TTC549 (cell line): Measurements from ENCODE around the gene NFKBIE.
"Not testable (repeated sequence)": the region's sequence is repeated elsewhere in the genome, so short reads cannot be mapped to it uniquely, and the experiment has no call there.

Experiments used
- FAIRE-seq: peaks from 2 replicates; lab custom pipeline; 2012; peaks lifted over from hg19 to GRCh38; lab: Jason Lieb, UNC

Gene NFKBIE, protein sequence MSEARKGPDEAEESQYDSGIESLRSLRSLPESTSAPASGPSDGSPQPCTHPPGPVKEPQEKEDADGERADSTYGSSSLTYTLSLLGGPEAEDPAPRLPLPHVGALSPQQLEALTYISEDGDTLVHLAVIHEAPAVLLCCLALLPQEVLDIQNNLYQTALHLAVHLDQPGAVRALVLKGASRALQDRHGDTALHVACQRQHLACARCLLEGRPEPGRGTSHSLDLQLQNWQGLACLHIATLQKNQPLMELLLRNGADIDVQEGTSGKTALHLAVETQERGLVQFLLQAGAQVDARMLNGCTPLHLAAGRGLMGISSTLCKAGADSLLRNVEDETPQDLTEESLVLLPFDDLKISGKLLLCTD

GRCh38 chr6:44265007-44265721, at the start of gene NFKBIE:
Gene NFKBIE, minus strand, starts transcription at chr6:44265551. Its CDS starts 205 bp downstream, at chr6:44265346.
- FAIRE-seq, result no peak

- not testable (repeated sequence) for FAIRE-seq
Measured at GRCh38 chr6:44314657-44315056, 49.3 kb upstream of the NFKBIE start.

- no peak for FAIRE-seq
Measured at GRCh38 chr6:44312901-44313788, 47.8 kb upstream of the NFKBIE start, which contains the start of gene AARS2. Gene AARS2, minus strand, starts transcription at chr6:44313347. Its CDS starts 24 bp downstream, at chr6:44313323.

DNA sequence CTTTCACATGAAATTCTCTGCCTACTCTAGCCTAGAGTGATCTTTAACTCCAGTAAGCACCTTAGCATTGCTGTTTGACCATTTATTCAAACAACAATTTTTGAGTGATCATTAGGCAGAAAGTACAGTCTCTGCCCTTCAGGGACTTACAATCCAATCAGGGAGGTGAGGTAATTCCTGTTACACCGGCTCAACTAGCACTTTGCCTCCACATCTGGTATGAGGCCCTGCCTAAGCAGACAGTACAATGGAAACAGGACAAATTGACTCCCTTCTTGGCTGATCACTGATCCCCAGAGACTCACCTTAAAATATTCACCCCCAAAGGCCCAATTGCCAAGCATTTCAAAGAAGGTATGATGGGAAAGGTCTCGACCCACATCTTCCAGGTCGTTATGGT, 46.4 kb upstream of the NFKBIE start:
- no peak for FAIRE-seq

- FAIRE-seq, result no peak
Measured at GRCh38 chr6:44311304-44311703, 46.0 kb upstream of the NFKBIE start.

DNA sequence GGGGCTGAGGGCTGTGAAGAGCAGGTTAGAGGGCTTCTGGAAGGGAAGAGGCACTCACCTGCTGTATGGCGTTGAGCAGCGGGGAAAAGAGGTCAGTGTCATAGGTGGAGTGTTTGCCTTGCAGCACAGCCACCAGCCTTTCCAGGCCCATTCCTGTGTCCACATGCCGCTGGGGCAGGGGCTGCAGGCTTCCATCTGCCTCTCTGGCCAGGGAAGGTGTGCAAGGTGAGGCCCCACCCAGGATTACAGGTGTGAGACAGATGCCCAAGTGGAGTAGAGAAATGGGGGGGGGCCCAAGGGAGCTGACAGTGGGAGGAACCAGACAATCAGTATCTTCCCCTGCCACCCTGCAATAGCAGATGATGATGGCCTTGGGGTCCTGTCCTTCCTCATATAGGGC, 44.9 kb upstream of the NFKBIE start:
- no peak for FAIRE-seq

GRCh38 chr6:44309631-44310030, 44.3 kb upstream of the NFKBIE start:
- no peak for FAIRE-seq

- no peak for FAIRE-seq
Measured at GRCh38 chr6:44309092-44309491, 43.7 kb upstream of the NFKBIE start.

DNA sequence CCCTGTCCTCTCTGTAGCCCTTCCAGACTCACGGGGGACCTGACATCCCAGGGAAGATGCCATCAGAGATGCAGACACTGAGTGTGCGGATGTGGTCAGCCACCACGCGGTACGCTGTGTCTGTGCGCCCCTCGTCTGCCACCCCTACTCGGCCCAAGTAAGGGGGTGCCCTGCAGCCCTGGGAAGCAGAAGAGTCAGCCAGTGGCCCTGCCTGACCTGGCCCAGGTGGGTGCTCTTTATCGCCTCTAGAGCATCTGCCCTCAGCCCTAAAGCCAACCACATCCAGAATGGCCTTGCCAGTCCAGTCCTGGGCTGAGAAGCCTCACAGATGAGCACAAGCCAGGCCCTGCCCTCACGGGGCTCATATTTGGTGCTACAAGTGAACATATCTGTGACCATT, 41.9 kb upstream of the NFKBIE start:
- FAIRE-seq, result no peak

DNA sequence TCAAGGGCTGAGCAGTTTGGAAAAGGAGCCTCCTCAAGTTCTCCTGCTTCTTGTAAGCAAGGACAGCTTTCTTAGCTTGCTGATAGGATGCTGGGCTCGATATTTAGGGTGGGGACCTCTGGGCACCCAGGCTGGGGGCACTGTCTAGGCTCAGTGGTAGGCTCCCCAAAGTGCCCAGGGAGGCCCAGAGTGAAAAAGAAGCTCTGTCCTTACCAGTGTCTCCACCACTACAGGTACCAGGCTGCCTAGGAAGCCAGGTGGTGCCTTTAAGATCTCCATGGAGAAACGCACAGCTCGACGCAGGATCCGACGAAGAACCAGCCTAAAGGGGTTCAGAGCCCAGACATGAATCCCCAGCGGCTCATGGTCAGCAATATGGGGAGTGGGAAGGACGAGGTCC, 41.4 kb upstream of the NFKBIE start:
- no peak for FAIRE-seq

GRCh38 chr6:44305200-44305725, 39.9 kb upstream of the NFKBIE start:
- FAIRE-seq, result no peak

- no peak for FAIRE-seq
Measured at GRCh38 chr6:44304282-44305199, 39.2 kb upstream of the NFKBIE start.

GRCh38 chr6:44303842-44304241, 38.5 kb upstream of the NFKBIE start:
- FAIRE-seq, result no peak

- FAIRE-seq, result no peak
Measured at GRCh38 chr6:44302856-44303255, 37.5 kb upstream of the NFKBIE start.

DNA sequence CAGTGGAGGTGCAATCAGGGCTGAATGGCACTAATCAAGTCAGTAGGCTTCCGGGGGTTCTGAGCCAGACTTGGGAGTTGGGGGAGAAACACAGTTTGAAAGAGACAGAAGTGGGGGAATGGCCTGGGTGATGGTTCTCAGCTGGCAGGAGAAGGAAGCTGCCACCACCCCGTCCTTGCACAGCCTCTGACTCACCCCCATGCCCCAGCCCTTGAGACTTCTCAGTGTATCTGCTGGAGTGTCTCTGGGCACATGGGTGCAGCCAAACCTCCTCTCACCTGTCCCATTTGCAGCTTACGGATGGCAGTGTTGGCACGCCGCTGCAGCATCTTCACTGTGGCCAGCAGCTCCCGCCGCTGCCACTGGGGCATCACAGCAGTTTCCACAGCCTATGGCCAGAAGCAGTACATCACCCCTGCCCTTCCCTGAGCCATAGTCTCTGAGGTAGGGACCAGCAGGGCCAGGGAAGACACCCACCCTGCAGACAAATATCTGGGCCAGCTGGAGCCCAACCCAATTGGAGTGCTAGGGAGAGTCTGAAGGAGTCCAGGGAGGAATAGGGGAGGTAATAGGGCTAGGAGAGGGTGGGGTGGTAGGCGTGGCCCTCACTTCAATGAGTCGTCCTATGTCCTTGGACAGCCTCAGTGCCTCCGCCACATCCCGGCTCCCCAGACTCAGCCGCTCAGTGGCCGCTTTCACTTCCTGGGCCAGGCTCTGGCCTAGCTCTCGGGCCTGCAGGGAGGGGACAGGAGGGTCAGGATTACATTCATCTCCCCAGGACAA, 36.6 kb upstream of the NFKBIE start:
- FAIRE-seq, result no peak

- no peak for FAIRE-seq
Measured at GRCh38 chr6:44301106-44301505, 35.8 kb upstream of the NFKBIE start.

DNA sequence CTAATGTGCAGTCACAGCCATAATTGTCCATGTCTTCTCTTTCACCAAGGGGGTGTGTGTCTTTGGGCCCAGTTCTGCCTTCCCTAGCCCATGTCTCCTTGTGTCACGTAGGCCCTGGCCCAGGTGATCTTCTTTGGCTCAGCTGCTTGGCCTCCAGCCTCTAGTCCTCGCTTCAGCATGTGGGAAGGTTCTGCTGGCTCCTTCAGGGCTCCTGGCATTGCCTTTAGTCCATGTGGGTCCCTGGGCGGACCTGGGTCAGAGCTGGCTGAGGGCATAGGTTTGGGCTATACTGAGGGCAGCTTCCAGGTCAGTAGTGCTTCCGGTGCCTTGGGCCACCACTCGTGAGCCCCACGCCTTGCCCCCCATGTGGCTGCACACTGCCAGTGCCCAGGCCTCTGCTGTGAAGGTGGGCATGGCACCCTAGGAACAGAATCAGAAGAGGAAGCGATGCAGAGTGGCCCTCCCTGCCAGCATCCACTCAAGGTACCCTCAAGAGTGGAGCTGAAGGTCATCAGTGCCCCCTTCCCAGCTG, 35.0 kb upstream of the NFKBIE start:
- no peak for FAIRE-seq

DNA sequence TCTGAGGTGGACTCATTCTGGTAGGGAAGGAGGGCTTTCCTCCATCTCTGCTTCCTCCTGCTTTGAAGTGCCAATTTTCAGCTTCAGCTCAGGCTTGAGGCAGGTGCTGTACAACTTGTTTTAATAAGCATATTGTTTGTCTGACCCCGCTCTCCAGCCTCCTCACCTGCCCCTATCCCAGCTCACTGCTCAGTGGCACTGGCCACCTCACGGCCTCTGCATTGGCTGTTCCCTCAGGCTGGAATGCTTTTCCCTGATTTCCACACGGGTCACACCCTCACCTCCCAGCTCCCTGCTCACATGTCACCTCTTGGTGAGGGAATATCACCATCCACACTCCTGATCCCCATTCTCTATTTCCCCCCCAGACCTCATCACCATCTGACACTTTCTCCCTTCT, 33.5 kb upstream of the NFKBIE start:
- no peak for FAIRE-seq

DNA sequence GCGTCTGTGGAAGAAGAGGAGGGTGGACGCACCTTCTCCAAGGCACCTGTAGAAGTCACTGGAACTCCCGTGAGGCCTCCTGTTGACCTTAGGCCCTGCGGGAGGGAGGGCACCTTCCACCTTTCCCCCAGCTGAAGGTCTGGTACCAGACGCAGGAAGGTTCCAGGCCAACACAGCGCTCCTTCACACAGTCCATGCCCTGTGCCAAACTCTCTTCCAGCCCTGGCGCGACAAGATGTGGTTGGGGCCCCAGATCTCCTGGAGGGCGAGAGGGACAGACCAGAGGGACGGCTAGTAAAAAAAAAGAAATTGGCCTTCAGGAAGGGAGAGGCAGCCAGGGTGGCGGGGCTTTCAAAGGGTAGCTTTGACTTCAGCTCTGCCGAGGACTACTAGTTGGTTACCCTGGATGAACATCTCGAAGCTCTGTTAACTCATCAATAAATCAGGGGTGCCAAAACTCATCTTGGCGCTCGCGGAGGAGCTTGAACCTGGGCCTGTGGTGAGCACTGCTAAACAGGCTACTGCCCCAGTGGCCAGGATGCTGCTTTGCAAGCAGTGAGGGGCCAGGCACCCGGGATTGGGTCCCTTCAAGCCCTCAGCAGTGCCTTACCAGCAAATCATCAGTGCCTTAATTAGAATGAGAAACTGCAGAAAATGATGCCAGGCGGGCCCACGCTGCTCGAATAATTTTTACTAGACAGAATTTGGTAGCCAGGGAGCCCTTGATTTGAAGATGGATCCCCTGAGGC, 32.9 kb upstream of the NFKBIE start:
- no peak for FAIRE-seq
